Measurements from ENCODE around the gene DCXR. TPM values are rescaled to one million over a fixed set of nuclear protein-coding genes. Genes with fewer than 3 reads are reported as not detected.

The DCXR gene
- total and polyA plus RNA-seq, 2 experiments from 2014 or later = 164 to 312 TPM

GRCh38 chr17:82029391-82029790 lies 8.1 kb downstream of the DCXR start:
- TF ChIP-seq CTCF (IDR thresholded peaks at IDR 0.05; ENCODE audit: low read depth, low read length) = no peak
- no peaks in the 10 kb centered on the region for H3K4me1 ChIP-seq (ENCODE audit: low read depth)
- no peak overlapping the region for H3K27ac ChIP-seq
- no peaks in the 10 kb centered on the region for H3K36me3 ChIP-seq
- no peak overlapping the region for H3K4me3 ChIP-seq
- H3K27me3 ChIP-seq = no peaks in the 10 kb centered on the region
- no peak for DNase-seq (ENCODE audit: low read depth in 1 of 2, low spot score in 1 of 2)
- H3K9me3 ChIP-seq (ENCODE audit: low read depth) = no peaks in the 10 kb centered on the region

GRCh38 chr17:82028966-82029365 lies 8.5 kb downstream of the DCXR start:
- Histone ChIP-seq H3K27ac (no peak overlapping the region), H3K27me3 (no peaks in the 10 kb centered on the region), H3K36me3 (no peaks in the 10 kb centered on the region), H3K4me3 (no peak overlapping the region), H3K4me1 (ENCODE audit: low read depth) (no peaks in the 10 kb centered on the region), H3K9me3 (ENCODE audit: low read depth) (no peaks in the 10 kb centered on the region)
- DNase-seq (ENCODE audit: low read depth in 1 of 2, low spot score in 1 of 2) = no peak
- no peak for TF ChIP-seq CTCF (IDR thresholded peaks at IDR 0.05; ENCODE audit: low read depth, low read length)

GRCh38 chr17:82028246-82028645 lies 9.3 kb downstream of the DCXR start:
- no peak for DNase-seq (ENCODE audit: low read depth in 1 of 2, low spot score in 1 of 2)
- Histone ChIP-seq H3K9me3 (ENCODE audit: low read depth) (no peaks in the 10 kb centered on the region), H3K27me3 (no peaks in the 10 kb centered on the region), H3K4me1 (ENCODE audit: low read depth) (no peaks in the 10 kb centered on the region), H3K27ac (no peak overlapping the region), H3K4me3 (no peak overlapping the region), H3K36me3 (no peaks in the 10 kb centered on the region)
- no peak for TF ChIP-seq CTCF (IDR thresholded peaks at IDR 0.05; ENCODE audit: low read depth, low read length)

- Histone ChIP-seq H3K9me3 (ENCODE audit: low read depth) (no peaks in the 10 kb centered on the region), H3K27me3 (no peaks in the 10 kb centered on the region), H3K27ac (no peak overlapping the region), H3K4me3 (no peak overlapping the region), H3K4me1 (ENCODE audit: low read depth) (no peaks in the 10 kb centered on the region), H3K36me3 (no peaks in the 10 kb centered on the region)
- TF ChIP-seq CTCF (IDR thresholded peaks at IDR 0.05; ENCODE audit: low read depth, low read length) = no peak
- no peak for DNase-seq (ENCODE audit: low read depth in 1 of 2, low spot score in 1 of 2)
These were observed 11.9 kb downstream of the DCXR start for GRCh38 chr17:82025401-82026107.

- no peak for DNase-seq (ENCODE audit: low read depth in 1 of 2, low spot score in 1 of 2)
- H3K27me3 ChIP-seq = no peaks in the 10 kb centered on the region
- H3K36me3 ChIP-seq = no peaks in the 10 kb centered on the region
- H3K4me1 ChIP-seq (ENCODE audit: low read depth) = no peaks in the 10 kb centered on the region
- no peak overlapping the region for H3K27ac ChIP-seq
- no peaks in the 10 kb centered on the region for H3K9me3 ChIP-seq (ENCODE audit: low read depth)
- TF ChIP-seq CTCF (IDR thresholded peaks at IDR 0.05; ENCODE audit: low read depth, low read length) = no peak
- no peak overlapping the region for H3K4me3 ChIP-seq
These were observed 12.6 kb downstream of the DCXR start for GRCh38 chr17:82024859-82025258.

All from cardiac muscle cell (in vitro differentiated cells and primary cell).